Measurements from ENCODE around the gene C10orf95. TPM values are rescaled to one million over a fixed set of nuclear protein-coding genes. Genes with fewer than 3 reads are reported as not detected.
A peak's percentile ranks its signal among the peaks of the same experiment; 100 is the strongest.

The C10orf95 gene
- total RNA-seq, 1 donor from 2014 or later = not detected

DNA sequence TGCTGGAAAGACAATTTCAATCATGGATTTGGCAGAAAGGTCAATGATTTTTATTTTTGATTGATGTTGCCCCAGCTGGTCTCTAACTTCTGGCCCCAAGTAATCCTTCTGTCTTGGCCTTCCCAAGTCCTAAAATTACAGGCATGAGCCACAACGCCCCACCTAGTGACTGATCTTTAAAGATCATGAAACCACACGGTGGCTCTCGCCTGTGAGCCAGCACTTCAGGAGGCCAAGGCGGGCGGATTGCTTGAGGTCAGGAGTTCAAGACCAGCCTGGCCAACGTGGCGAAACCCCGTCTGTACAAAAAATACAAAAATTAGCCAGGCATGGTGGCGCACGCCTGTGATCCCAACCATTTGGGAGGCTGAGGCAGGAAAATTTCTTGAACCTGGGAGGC lies 12.6 kb upstream of the C10orf95 start:
- TF ChIP-seq, protein P1, sequence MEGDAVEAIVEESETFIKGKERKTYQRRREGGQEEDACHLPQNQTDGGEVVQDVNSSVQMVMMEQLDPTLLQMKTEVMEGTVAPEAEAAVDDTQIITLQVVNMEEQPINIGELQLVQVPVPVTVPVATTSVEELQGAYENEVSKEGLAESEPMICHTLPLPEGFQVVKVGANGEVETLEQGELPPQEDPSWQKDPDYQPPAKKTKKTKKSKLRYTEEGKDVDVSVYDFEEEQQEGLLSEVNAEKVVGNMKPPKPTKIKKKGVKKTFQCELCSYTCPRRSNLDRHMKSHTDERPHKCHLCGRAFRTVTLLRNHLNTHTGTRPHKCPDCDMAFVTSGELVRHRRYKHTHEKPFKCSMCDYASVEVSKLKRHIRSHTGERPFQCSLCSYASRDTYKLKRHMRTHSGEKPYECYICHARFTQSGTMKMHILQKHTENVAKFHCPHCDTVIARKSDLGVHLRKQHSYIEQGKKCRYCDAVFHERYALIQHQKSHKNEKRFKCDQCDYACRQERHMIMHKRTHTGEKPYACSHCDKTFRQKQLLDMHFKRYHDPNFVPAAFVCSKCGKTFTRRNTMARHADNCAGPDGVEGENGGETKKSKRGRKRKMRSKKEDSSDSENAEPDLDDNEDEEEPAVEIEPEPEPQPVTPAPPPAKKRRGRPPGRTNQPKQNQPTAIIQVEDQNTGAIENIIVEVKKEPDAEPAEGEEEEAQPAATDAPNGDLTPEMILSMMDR (IDR thresholded peaks at IDR 0.05; ENCODE audit: borderline replicate concordance) = no peak
- H3K4me1 ChIP-seq = peaks cover 38% of the 10 kb centered on the region
- no peak overlapping the region for H3K27ac ChIP-seq (replicated peaks)
- no peak overlapping the region for H3K4me3 ChIP-seq
- intact Hi-C loops (cut with micrococcal nuclease) = no loop called here
- H3K36me3 ChIP-seq = no peaks in the 10 kb centered on the region
- no peak for DNase-seq
- H3K27me3 ChIP-seq (ENCODE audit: low read depth) = no peaks in the 10 kb centered on the region
- H3K9me3 ChIP-seq (replicated peaks) = no peaks in the 10 kb centered on the region

DNA sequence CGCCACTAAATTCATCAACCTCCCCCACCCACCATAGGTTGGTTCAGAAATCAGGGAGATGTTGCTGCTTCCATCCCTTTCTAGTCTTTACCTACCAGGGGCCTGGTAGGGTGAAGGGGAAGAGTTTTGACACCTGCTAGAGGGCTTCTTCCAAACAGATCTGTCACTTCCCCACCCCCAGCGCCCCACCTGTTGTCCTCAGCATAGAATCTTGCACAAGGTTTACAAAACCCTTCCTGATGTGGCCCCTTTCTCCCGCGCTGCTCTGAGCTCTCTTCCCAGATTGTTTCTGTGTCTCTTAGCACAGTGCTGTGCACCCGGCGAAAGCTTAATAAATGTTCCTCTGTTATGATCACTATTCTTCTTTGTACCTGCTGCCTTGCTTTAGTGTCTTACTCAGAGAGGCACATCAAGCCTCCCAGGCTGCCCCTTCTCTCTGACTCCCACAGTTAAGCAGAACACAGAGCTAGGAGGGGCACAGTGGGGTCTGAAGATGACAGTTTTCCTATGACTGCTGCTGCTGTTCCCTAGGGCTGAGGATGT lies 11.2 kb upstream of the C10orf95 start:
- TF ChIP-seq, protein P1 (IDR thresholded peaks at IDR 0.05; ENCODE audit: borderline replicate concordance) = no peak
- Histone ChIP-seq H3K4me3 (peak overlapping the region; percentile 43), H3K4me1 (peaks cover 32% of the 10 kb centered on the region), H3K36me3 (no peaks in the 10 kb centered on the region), H3K9me3 (replicated peaks) (no peaks in the 10 kb centered on the region), H3K27ac (replicated peaks) (no peak overlapping the region), H3K27me3 (ENCODE audit: low read depth) (no peaks in the 10 kb centered on the region)
- DNase-seq = no peak
- intact Hi-C loops (cut with micrococcal nuclease) = no loop called here

DNA sequence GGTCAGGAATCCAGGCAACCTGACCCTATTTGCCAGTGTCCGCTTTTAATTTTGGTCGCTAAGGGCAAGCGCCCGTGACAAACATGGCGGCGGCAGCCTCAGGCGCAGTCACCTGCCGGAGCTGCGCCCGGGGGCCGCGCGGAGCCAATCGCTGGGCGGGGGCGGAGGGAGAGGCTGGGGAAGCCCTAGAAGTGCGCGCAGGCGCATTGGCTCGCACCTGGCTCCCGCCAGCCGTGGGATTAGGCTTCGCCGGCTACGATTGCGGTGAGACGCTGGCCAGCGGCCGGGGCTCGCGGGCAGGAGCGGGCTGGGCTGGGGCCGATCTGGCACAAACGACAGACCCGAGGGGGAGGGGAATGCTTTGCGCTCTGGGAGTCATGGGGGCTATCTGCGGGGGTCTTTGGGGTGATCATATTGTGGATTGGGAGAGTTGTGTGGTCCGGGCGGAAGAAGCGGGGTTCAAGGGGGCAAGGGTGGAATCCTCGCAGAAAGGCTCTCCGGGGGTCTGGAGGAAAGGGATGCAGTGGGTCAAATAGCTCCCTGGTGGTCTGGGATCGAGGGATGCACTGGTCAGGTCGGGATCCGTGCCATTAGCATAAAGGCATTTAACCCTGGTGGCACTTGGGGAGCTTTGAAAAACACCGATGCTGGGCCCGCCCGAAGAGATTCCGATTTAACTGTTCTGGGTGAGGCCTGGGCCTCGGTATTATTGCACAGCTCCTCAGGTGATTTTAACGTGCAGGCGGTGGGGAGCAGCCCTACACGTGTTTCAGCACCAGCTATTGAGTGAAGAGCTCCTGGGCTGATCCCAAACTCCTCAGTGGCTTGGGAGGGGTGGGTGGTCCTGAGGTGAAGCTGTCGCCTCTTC lies 10.1 kb upstream of the C10orf95 start:
- Histone ChIP-seq H3K4me1 (peaks cover 31% of the 10 kb centered on the region), H3K27ac (replicated peaks) (no peak overlapping the region), H3K36me3 (no peaks in the 10 kb centered on the region), H3K27me3 (ENCODE audit: low read depth) (no peaks in the 10 kb centered on the region), H3K4me3 (peak overlapping the region; percentile 73), H3K9me3 (replicated peaks) (no peaks in the 10 kb centered on the region)
- peak; percentile 92 for DNase-seq
- intact Hi-C loops (cut with micrococcal nuclease) = no loop called here
- TF ChIP-seq, protein P1 (IDR thresholded peaks at IDR 0.05; ENCODE audit: borderline replicate concordance) = no peak

DNA sequence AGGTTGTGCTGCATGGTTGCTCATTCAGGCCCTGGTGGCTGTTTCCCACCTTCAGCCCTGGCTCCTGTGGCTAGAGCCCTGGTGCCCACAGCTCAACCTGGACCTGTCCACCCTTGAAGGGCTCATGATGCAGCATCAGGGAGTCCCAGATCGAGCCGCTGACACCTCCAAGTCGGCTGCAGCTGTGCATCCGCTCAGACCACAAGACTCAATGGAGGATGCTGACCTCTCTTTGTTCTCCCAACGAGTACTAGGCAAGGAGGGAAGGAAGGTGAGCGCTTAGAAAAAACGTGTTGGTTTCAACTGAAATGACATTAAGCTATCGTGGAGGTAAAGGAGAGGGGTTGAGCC lies 9.5 kb upstream of the C10orf95 start:
- intact Hi-C loops (cut with micrococcal nuclease) = no loop called here
- H3K4me1 ChIP-seq = peaks cover 31% of the 10 kb centered on the region
- H3K9me3 ChIP-seq (replicated peaks) = no peaks in the 10 kb centered on the region
- no peak for DNase-seq
- no peak overlapping the region for H3K27ac ChIP-seq (replicated peaks)
- H3K4me3 ChIP-seq = peak overlapping the region; percentile 73
- H3K27me3 ChIP-seq (ENCODE audit: low read depth) = no peaks in the 10 kb centered on the region
- TF ChIP-seq, protein P1 (IDR thresholded peaks at IDR 0.05; ENCODE audit: borderline replicate concordance) = no peak
- no peaks in the 10 kb centered on the region for H3K36me3 ChIP-seq

DNA sequence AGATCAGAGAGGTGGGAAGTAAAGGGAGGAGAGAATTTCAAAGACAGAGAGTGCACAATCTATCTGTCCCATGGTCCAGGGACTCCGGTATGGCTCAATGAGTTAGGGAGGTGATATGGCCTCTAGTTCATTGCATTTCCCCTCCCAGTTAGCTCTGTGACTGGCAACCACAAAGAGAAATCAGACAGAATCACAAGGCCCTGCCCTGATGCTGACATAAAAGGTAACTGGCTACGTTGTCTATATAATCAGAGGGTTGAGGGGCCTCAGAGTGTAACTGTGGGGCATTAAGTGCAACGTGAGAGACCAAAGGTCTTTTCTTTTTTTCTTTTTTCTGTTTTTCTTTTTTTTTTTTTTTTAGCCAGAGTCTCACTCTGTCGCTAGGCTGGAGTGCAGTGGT lies 7.3 kb upstream of the C10orf95 start:
- peaks cover 30% of the 10 kb centered on the region for H3K4me1 ChIP-seq
- intact Hi-C loops (cut with micrococcal nuclease) = no loop called here

More for the DNA sequence above, 7.3 kb upstream of the C10orf95 start:
- Histone ChIP-seq H3K27ac (replicated peaks) (no peak overlapping the region), H3K9me3 (replicated peaks) (no peaks in the 10 kb centered on the region), H3K4me3 (no peak overlapping the region), H3K36me3 (no peaks in the 10 kb centered on the region), H3K27me3 (ENCODE audit: low read depth) (no peaks in the 10 kb centered on the region)
- TF ChIP-seq, protein P1 (IDR thresholded peaks at IDR 0.05; ENCODE audit: borderline replicate concordance) = no peak
- no peak for DNase-seq
